Measurements from ENCODE around the gene GALNT18.

Gene GALNT18

GRCh38 chr11:11513422-11513821 lies 108.4 kb downstream of the GALNT18 start:
- no peak for TF ChIP-seq RARB (CRISPR knock-in tag; IDR thresholded peaks at IDR 0.05)
- TF ChIP-seq SNAI2 (CRISPR knock-in tag; IDR thresholded peaks at IDR 0.05) = no peak
- no peak for TF ChIP-seq ZNF565 (CRISPR knock-in tag; conservative IDR thresholded peaks at IDR 0.05; ENCODE audit: low read depth)
- no peak for TF ChIP-seq PATZ1 (CRISPR knock-in tag; IDR thresholded peaks at IDR 0.05; ENCODE audit: borderline replicate concordance)
- TF ChIP-seq BACH2 (CRISPR knock-in tag; IDR thresholded peaks at IDR 0.05; ENCODE audit: borderline replicate concordance) = no peak
- no peak for TF ChIP-seq CSDC2 (CRISPR knock-in tag; IDR thresholded peaks at IDR 0.05)
- no peak for TF ChIP-seq ZFP30 (CRISPR knock-in tag; IDR thresholded peaks at IDR 0.05)
- TF ChIP-seq ZC3H10 (CRISPR knock-in tag; IDR thresholded peaks at IDR 0.05) = no peak
- TF ChIP-seq ZNF8 (CRISPR knock-in tag; IDR thresholded peaks at IDR 0.05) = no peak
- no peak for TF ChIP-seq ISL1 (CRISPR knock-in tag; IDR thresholded peaks at IDR 0.05)
- TF ChIP-seq ZFP3 (CRISPR knock-in tag; IDR thresholded peaks at IDR 0.05) = no peak
- TF ChIP-seq PPARA (CRISPR knock-in tag; IDR thresholded peaks at IDR 0.05; ENCODE audit: borderline replicate concordance) = no peak
- TF ChIP-seq TCF4 (CRISPR knock-in tag; IDR thresholded peaks at IDR 0.05; ENCODE audit: borderline replicate concordance) = no peak
- no peak for ATAC-seq

- no peak for ATAC-seq
- no peak for TF ChIP-seq ZNF70 (CRISPR knock-in tag; IDR thresholded peaks at IDR 0.05)
- no peak for TF ChIP-seq TCF4 (CRISPR knock-in tag; IDR thresholded peaks at IDR 0.05; ENCODE audit: borderline replicate concordance)
- no peak for TF ChIP-seq CREB5 (CRISPR knock-in tag; IDR thresholded peaks at IDR 0.05; ENCODE audit: low read depth)
- TF ChIP-seq OSR1 (CRISPR knock-in tag; IDR thresholded peaks at IDR 0.05) = no peak
Observed at GRCh38 chr11:11512929-11513328, 108.9 kb downstream of the GALNT18 start.

- no peak for TF ChIP-seq TSHZ2 (CRISPR knock-in tag; IDR thresholded peaks at IDR 0.05)
- no peak for TF ChIP-seq ZNF565 (CRISPR knock-in tag; conservative IDR thresholded peaks at IDR 0.05; ENCODE audit: low read depth)
- ATAC-seq = no peak
Observed at GRCh38 chr11:11512502-11512901, 109.3 kb downstream of the GALNT18 start.

- TF ChIP-seq ZNF8 (CRISPR knock-in tag; IDR thresholded peaks at IDR 0.05) (no peak), RARB (CRISPR knock-in tag; IDR thresholded peaks at IDR 0.05) (no peak), ZFP30 (CRISPR knock-in tag; IDR thresholded peaks at IDR 0.05) (no peak), TCF4 (CRISPR knock-in tag; IDR thresholded peaks at IDR 0.05; ENCODE audit: borderline replicate concordance) (no peak), SNAI2 (CRISPR knock-in tag; IDR thresholded peaks at IDR 0.05) (no peak), ESRRG (CRISPR knock-in tag; IDR thresholded peaks at IDR 0.05) (no peak), CREB5 (CRISPR knock-in tag; IDR thresholded peaks at IDR 0.05; ENCODE audit: low read depth) (no peak), OSR1 (CRISPR knock-in tag; IDR thresholded peaks at IDR 0.05) (no peak), ZC3H10 (CRISPR knock-in tag; IDR thresholded peaks at IDR 0.05) (no peak), PATZ1 (CRISPR knock-in tag; IDR thresholded peaks at IDR 0.05; ENCODE audit: borderline replicate concordance) (no peak), ZFP3 (CRISPR knock-in tag; IDR thresholded peaks at IDR 0.05) (no peak), BACH2 (CRISPR knock-in tag; IDR thresholded peaks at IDR 0.05; ENCODE audit: borderline replicate concordance) (no peak)
- no peak for ATAC-seq
Observed at GRCh38 chr11:11512090-11512489, 109.7 kb downstream of the GALNT18 start.

Measured in SK-N-SH treated with all-trans-retinoic acid at 6 μM for 48 hours (cell line).